Thoracic aorta (tissue), 2 donors: Measurements from ENCODE around the gene PIEZO2. TPM values are rescaled to one million over a fixed set of nuclear protein-coding genes. Genes with fewer than 3 reads are reported as not detected.
"Not testable (repeated sequence)": the region's sequence is repeated elsewhere in the genome, so short reads cannot be mapped to it uniquely, and the experiment has no call there.

Experiments used
- ATAC-seq: fragments of 150-250 bp; one replicate; pipeline ENCODE4 v1.8.0; 2017; ENCODE audit warnings: low read depth; ENCODE audit not compliant: insufficient number of reproducible peaks, low FRiP score
- DNase-seq: peaks from one replicate; pipeline ENCODE4 v3.0.0-alpha.2; 2020; ENCODE audit warnings: low spot score
- H3K27ac ChIP-seq, 2 donors: fragments of 200-600 bp; sonication (generic); 1 replicate in 1 of 2; 2 replicates in 1 of 2; pipeline ENCODE4 v1.5.1; 2016; ENCODE audit warnings: mild to moderate bottlenecking in 2 of 2, moderate library complexity in 2 of 2
- H3K27me3 ChIP-seq: fragments of 200-600 bp; sonication (generic); replicated peaks from 2 replicates; pipeline ENCODE4 v1.6.0; 2016; ENCODE audit warnings: mild to moderate bottlenecking; ENCODE audit not compliant: insufficient read depth
- H3K36me3 ChIP-seq: fragments of 200-600 bp; sonication (generic); one replicate; pipeline ENCODE4 v1.5.1; 2016
- H3K4me1 ChIP-seq, 2 donors: fragments of 200-600 bp; sonication (generic); 1 replicate in 1 of 2; 2 replicates in 1 of 2; pipeline versions ENCODE4 v1.5.1 to v1.6.0; 2016; ENCODE audit warnings: low read depth in 2 of 2, mild to moderate bottlenecking in 1 of 2; ENCODE audit not compliant: control insufficient read depth in 1 of 2
- H3K4me3 ChIP-seq: fragments of 200-600 bp; sonication (generic); 2 replicates; pipeline ENCODE4 v1.5.1; 2016; ENCODE audit warnings: mild to moderate bottlenecking
- H3K9me3 ChIP-seq: fragments of 200-600 bp; sonication (generic); 2 replicates; pipeline ENCODE4 v1.5.1; 2016
- CTCF ChIP-seq: fragments of 200-600 bp; sonication (generic); IDR thresholded peaks from one replicate; pipeline ENCODE4 v1.5.1; 2019; ENCODE audit warnings: antibody characterized with exemption
- total RNA-seq, 2 donors: library from RNA; depleted of rRNA; stranded (reverse); fragments of >200 nt; gene quantifications; one replicate each; pipeline versions ENCODE4 v1.1.0 to v1.2.3, GENCODE V29; 2016

PIEZO2 gene
- total RNA-seq, 2 donors from 2014 or later: 8.3 to 10.3 TPM

DNA sequence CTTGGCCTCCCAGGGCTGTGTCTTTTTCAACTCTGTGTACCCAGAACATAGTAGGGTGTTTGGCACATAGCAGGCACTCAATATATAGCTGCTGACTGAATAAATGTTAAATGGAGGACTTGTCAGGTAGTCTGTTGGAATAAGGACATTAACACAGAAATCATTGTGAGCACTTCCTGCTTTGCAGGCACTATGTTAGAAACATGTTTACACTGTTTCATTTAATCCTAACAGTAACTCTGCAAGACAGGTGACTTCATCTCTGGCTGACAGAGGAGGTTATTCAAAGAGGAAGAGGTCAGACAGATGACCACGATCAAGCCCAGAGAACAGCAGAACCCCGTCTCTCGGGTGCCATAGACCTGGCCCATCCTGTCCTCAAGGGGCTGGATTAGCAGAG lies 28.0 kb upstream of the PIEZO2 start:
- Histone ChIP-seq H3K4me3 (no peak overlapping the region), H3K36me3 (no peaks in the 10 kb centered on the region), H3K4me1 (peaks cover 36 to 60% of the 10 kb centered on the region in 2 donors), H3K27me3 (no peaks in the 10 kb centered on the region), H3K27ac (peak overlapping the region; percentile 80 to 94), H3K9me3 (no peaks in the 10 kb centered on the region)
- ATAC-seq (no peak), DNase-seq (no peak)
- no peak for TF ChIP-seq CTCF

- Histone ChIP-seq H3K27ac (peak overlapping the region; percentile 80 to 94), H3K9me3 (no peaks in the 10 kb centered on the region), H3K4me3 (no peak overlapping the region), H3K36me3 (no peaks in the 10 kb centered on the region), H3K4me1 (peaks cover 36 to 60% of the 10 kb centered on the region in 2 donors), H3K27me3 (no peaks in the 10 kb centered on the region)
- ATAC-seq (no peak), DNase-seq (no peak)
- no peak for TF ChIP-seq CTCF
Observed at GRCh38 chr18:11176481-11176881, 27.1 kb upstream of the PIEZO2 start.

DNA sequence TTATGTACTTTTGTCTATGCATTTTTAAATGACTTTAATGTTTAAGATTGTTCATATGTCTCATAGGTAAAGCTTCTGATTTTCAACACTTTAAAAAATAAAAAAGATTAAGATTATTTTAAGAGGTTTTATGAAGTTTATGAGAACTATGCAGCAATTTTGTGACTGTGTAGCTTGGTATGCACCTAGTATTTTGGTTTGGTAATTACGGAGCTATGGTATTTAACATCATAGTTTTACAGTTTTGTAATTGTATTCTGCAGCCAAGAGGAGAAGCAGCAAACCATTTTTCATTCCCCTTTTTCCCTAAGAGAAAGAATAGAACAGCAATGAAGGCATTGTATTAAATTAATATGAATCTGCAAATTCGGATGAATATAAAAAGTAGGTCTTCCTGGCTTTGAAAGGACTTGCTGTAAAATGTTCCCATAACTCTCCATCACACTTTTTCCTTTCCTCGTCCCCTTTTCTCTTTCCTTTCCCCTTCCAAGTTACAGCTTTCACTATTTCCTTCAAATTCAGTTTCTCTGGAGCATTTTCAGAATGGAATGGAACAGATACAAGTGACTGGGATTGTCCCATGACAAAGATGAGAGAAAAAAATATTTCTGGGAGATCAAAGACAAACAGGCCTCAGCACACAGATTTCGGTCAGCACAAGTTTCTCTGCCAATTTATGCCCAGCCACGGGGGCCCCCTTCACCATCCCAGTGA lies 26.1 kb upstream of the PIEZO2 start:
- no peaks in the 10 kb centered on the region for H3K27me3 ChIP-seq
- no peak for TF ChIP-seq CTCF
- H3K9me3 ChIP-seq: no peaks in the 10 kb centered on the region
- peaks cover 36 to 59% of the 10 kb centered on the region in 2 donors for H3K4me1 ChIP-seq
- ATAC-seq: no peak
- H3K27ac ChIP-seq: peak overlapping the region; percentile 80 to 94
- no peaks in the 10 kb centered on the region for H3K36me3 ChIP-seq
- DNase-seq: no peak
- peak overlapping the region; percentile 66 for H3K4me3 ChIP-seq

- H3K27me3 ChIP-seq, H3K9me3 ChIP-seq, ATAC-seq, DNase-seq, H3K36me3 ChIP-seq: not testable (repeated sequence)
- H3K4me1 ChIP-seq: peaks cover 31 to 48% of the 10 kb centered on the region in 2 donors
- H3K4me3 ChIP-seq: peak overlapping the region; percentile 66
- peak overlapping the region; percentile 68 to 90 for H3K27ac ChIP-seq
Observed at GRCh38 chr18:11174179-11174578, 24.8 kb upstream of the PIEZO2 start.

GRCh38 chr18:11167778-11168177 lies 18.4 kb upstream of the PIEZO2 start:
- no peak for DNase-seq
- no peak for ATAC-seq
- Histone ChIP-seq H3K36me3 (no peaks in the 10 kb centered on the region), H3K9me3 (no peaks in the 10 kb centered on the region), H3K27ac (no peak overlapping the region), H3K4me1 (no peaks in the 10 kb centered on the region), H3K27me3 (no peaks in the 10 kb centered on the region), H3K4me3 (no peak overlapping the region)
- TF ChIP-seq CTCF: no peak

- Histone ChIP-seq H3K36me3 (no peaks in the 10 kb centered on the region), H3K4me3 (no peak overlapping the region), H3K27ac (no peak overlapping the region), H3K27me3 (no peaks in the 10 kb centered on the region), H3K4me1 (peaks cover 0 to 5% of the 10 kb centered on the region in 2 donors), H3K9me3 (no peaks in the 10 kb centered on the region)
- DNase-seq: no peak
- no peak for ATAC-seq
- no peak for TF ChIP-seq CTCF
Observed at GRCh38 chr18:11165952-11166351, 16.6 kb upstream of the PIEZO2 start.
